ENCODE data around the gene RAB3C. TPM values are rescaled to one million over a fixed set of nuclear protein-coding genes. Genes with fewer than 3 reads are reported as not detected.

Gene RAB3C
- total RNA-seq, 1 donor from 2014 or later = not detected

DNA sequence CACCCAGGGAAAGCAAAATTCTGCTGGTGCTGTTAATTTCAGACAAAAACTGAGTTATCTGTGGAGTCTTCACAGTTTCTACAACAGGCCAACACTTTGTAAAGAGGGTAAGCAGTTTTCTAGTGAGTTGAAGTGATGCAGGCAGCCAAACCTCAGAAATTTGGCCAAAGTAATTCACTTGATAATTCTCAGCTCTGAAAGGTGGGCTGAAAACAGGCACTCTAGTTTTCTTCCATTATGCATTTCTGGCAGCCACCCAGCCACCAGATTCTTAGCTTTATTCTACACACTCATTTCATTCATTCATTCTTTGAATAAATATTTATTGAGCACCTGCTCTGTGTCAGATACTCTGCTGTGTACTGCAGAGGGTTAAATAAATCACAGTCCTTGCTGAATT, 184.2 kb downstream of the RAB3C start:
- TF ChIP-seq, protein P1, sequence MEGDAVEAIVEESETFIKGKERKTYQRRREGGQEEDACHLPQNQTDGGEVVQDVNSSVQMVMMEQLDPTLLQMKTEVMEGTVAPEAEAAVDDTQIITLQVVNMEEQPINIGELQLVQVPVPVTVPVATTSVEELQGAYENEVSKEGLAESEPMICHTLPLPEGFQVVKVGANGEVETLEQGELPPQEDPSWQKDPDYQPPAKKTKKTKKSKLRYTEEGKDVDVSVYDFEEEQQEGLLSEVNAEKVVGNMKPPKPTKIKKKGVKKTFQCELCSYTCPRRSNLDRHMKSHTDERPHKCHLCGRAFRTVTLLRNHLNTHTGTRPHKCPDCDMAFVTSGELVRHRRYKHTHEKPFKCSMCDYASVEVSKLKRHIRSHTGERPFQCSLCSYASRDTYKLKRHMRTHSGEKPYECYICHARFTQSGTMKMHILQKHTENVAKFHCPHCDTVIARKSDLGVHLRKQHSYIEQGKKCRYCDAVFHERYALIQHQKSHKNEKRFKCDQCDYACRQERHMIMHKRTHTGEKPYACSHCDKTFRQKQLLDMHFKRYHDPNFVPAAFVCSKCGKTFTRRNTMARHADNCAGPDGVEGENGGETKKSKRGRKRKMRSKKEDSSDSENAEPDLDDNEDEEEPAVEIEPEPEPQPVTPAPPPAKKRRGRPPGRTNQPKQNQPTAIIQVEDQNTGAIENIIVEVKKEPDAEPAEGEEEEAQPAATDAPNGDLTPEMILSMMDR (IDR thresholded peaks at IDR 0.05) = no peak
- Mint-ChIP-seq H3K4me3 (ENCODE audit: unreplicated experiment) (no peak overlapping the region), H3K27me3 (ENCODE audit: low read depth) (no peaks in the 10 kb centered on the region), H3K27ac (ENCODE audit: unreplicated experiment) (no peak overlapping the region), H3K9me3 (ENCODE audit: low read depth) (no peaks in the 10 kb centered on the region), H3K36me3 (ENCODE audit: low read depth) (no peaks in the 10 kb centered on the region), H3K4me1 (ENCODE audit: low read depth) (no peaks in the 10 kb centered on the region)
- DNase-seq (ENCODE audit: low spot score) = no peak

DNA sequence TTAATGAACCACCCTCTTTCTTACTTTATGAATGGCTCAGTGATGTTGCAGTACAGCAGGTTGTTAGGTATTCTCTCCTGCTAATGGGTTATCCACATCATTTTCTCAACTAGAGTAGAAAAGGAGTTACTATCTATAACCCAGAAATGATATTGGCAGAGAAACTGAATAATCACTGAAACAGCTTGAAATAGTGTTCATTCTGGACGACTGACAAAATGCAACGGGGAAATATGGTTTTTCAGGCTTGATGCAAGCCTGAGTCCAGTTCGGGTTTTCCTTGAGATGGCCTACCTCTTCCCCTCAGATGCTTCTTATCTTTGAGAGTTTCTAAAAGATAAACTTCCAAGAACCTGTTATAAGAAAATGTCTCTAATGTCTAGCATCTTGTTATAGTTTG, 187.3 kb downstream of the RAB3C start:
- H3K27ac Mint-ChIP-seq (ENCODE audit: unreplicated experiment) = no peak overlapping the region
- DNase-seq (ENCODE audit: low spot score) = no peak
- H3K4me1 Mint-ChIP-seq (ENCODE audit: low read depth) = no peaks in the 10 kb centered on the region
- peaks cover 24% of the 10 kb centered on the region for H3K27me3 Mint-ChIP-seq (ENCODE audit: low read depth)
- no peaks in the 10 kb centered on the region for H3K36me3 Mint-ChIP-seq (ENCODE audit: low read depth)
- H3K9me3 Mint-ChIP-seq (ENCODE audit: low read depth) = no peaks in the 10 kb centered on the region
- no peak overlapping the region for H3K4me3 Mint-ChIP-seq (ENCODE audit: unreplicated experiment)
- TF ChIP-seq, protein P1 (IDR thresholded peaks at IDR 0.05) = no peak

DNA sequence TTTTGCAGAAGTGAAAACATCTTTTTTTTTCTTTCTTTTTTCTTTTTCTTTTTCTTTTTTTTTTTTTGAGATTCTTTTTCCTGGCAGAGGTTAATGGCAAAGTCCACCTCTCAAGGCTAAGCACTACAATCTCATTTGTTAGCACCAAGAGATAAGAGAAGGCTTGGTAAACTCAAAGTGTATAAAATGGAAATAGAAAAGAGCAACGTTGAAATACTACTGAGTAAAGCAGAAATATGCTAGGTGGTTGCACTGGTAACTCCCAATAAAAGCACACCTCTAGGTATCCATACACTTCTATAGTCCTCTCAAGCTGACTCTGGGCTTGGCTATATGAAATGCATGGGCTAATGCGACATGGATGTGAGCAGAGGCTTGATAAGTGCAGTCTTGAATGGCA, 188.9 kb downstream of the RAB3C start:
- TF ChIP-seq, protein P1 (IDR thresholded peaks at IDR 0.05) = no peak
- Mint-ChIP-seq H3K27ac (ENCODE audit: unreplicated experiment) (no peak overlapping the region), H3K27me3 (ENCODE audit: low read depth) (peaks cover 28% of the 10 kb centered on the region), H3K4me3 (ENCODE audit: unreplicated experiment) (no peak overlapping the region), H3K4me1 (ENCODE audit: low read depth) (no peaks in the 10 kb centered on the region), H3K36me3 (ENCODE audit: low read depth) (no peaks in the 10 kb centered on the region), H3K9me3 (ENCODE audit: low read depth) (no peaks in the 10 kb centered on the region)
- no peak for DNase-seq (ENCODE audit: low spot score)

DNA sequence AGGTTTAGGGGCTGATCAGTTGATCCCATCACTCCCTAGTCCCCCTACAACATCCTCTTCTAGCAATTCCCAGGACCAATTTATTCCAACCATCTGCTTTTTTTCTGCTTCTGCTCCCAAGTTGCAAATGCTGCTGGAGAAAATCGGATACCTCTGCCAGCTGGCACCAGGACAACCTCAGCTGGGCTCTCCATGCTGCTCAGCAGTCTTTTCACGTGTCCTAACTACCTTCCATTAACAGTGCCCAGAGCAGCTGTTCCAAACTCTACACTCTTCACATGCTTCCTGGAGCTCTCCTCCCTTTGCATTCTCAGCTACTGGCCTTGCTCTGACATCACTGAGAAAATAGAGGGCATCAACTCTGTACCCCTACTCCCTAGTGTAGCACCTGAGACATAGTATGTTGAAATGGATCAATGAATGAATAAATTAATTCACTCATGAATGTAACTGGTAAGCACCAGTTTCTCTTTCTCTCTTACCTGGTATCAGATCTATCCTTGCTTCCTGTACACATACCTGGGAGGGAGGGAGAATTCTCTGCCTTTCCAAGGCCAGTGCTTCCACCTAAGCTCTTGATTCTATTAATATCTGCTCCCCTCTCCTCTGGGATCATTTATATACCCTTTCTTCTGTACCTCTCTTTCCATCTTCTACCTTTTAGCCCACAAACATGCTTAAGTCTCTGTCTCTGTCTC, 191.0 kb downstream of the RAB3C start:
- H3K9me3 Mint-ChIP-seq (ENCODE audit: low read depth) = peaks cover 2% of the 10 kb centered on the region

DNA sequence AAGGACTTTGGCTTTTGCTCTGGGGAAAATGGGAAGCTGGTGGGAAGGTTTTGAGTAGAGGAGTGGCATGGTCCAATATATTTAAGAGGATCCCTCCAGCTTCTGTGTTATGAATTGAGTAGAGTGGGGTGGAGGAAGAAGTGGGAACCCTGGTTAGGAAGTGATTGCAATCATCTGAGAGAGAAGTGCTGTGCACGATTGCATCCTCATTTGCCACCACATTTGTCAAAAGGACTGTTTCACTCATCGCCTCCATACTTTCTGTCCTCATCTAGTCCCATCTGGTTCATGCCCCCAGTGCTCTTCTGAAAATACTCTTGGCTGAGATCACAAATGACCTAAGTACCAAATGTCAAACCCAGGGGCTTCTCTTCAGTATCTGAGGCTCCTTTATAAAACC, 192.1 kb downstream of the RAB3C start:
- Mint-ChIP-seq H3K27me3 (ENCODE audit: low read depth) (peaks cover 30% of the 10 kb centered on the region), H3K9me3 (ENCODE audit: low read depth) (peaks cover 2% of the 10 kb centered on the region), H3K4me3 (ENCODE audit: unreplicated experiment) (no peak overlapping the region), H3K27ac (ENCODE audit: unreplicated experiment) (no peak overlapping the region), H3K4me1 (ENCODE audit: low read depth) (no peaks in the 10 kb centered on the region), H3K36me3 (ENCODE audit: low read depth) (no peaks in the 10 kb centered on the region)
- DNase-seq (ENCODE audit: low spot score) = no peak
- TF ChIP-seq, protein P1 (IDR thresholded peaks at IDR 0.05) = no peak

More for the DNA sequence above, 191.0 kb downstream of the RAB3C start:
- Mint-ChIP-seq H3K27me3 (ENCODE audit: low read depth) (peaks cover 30% of the 10 kb centered on the region), H3K36me3 (ENCODE audit: low read depth) (no peaks in the 10 kb centered on the region), H3K4me3 (ENCODE audit: unreplicated experiment) (no peak overlapping the region), H3K27ac (ENCODE audit: unreplicated experiment) (no peak overlapping the region), H3K4me1 (ENCODE audit: low read depth) (no peaks in the 10 kb centered on the region)
- TF ChIP-seq, protein P1 (IDR thresholded peaks at IDR 0.05) = no peak
- no peak for DNase-seq (ENCODE audit: low spot score)

Data from chondrocyte (in vitro differentiated cells).